ENCODE measurements around the gene ANO2. TPM values are rescaled to one million over a fixed set of nuclear protein-coding genes. Genes with fewer than 3 reads are reported as not detected.
A peak's percentile ranks its signal among the peaks of the same experiment; 100 is the strongest.

Gene ANO2
- total RNA-seq, 1 experiment from 2014 or later, result 1.2 TPM

GRCh38 chr12:5723711-5724252, 221.3 kb downstream of the ANO2 start:
- DNase-seq (ENCODE audit: low read depth), result no peak

- DNase-seq (ENCODE audit: low read depth), result no peak
These were observed 222.0 kb downstream of the ANO2 start for GRCh38 chr12:5723071-5723470.

GRCh38 chr12:5720381-5721005, 224.6 kb downstream of the ANO2 start:
- DNase-seq (ENCODE audit: low read depth), result no peak

- DNase-seq (ENCODE audit: low read depth), result peak; percentile 51
These were observed 226.4 kb downstream of the ANO2 start for GRCh38 chr12:5718680-5719079.

- no peak for DNase-seq (ENCODE audit: low read depth)
These were observed 227.0 kb downstream of the ANO2 start for GRCh38 chr12:5718073-5718472.

- no peak for DNase-seq (ENCODE audit: low read depth)
These were observed 228.1 kb downstream of the ANO2 start for GRCh38 chr12:5716976-5717375.

- peak; percentile 33 for DNase-seq (ENCODE audit: low read depth)
These were observed 228.9 kb downstream of the ANO2 start for GRCh38 chr12:5716201-5716600.

- DNase-seq (ENCODE audit: low read depth), result no peak
These were observed 230.0 kb downstream of the ANO2 start for GRCh38 chr12:5715021-5715420.

GRCh38 chr12:5713599-5714081, 231.4 kb downstream of the ANO2 start:
- DNase-seq (ENCODE audit: low read depth), result no peak

- no peak for DNase-seq (ENCODE audit: low read depth)
These were observed 234.7 kb downstream of the ANO2 start for GRCh38 chr12:5710260-5710878.

GRCh38 chr12:5708371-5708770, 236.7 kb downstream of the ANO2 start:
- DNase-seq (ENCODE audit: low read depth), result no peak

GRCh38 chr12:5706247-5706646, 238.8 kb downstream of the ANO2 start:
- no peak for DNase-seq (ENCODE audit: low read depth)

GRCh38 chr12:5705791-5706190, 239.3 kb downstream of the ANO2 start:
- no peak for DNase-seq (ENCODE audit: low read depth)

- DNase-seq (ENCODE audit: low read depth), result no peak
These were observed 250.2 kb downstream of the ANO2 start for GRCh38 chr12:5694759-5695409.

GRCh38 chr12:5692850-5693249, 252.2 kb downstream of the ANO2 start:
- no peak for DNase-seq (ENCODE audit: low read depth)

GRCh38 chr12:5691943-5692342, 253.1 kb downstream of the ANO2 start:
- DNase-seq (ENCODE audit: low read depth), result no peak

- DNase-seq (ENCODE audit: low read depth), result no peak
These were observed 254.8 kb downstream of the ANO2 start for GRCh38 chr12:5690240-5690639.

GRCh38 chr12:5689773-5690172, 255.3 kb downstream of the ANO2 start:
- DNase-seq (ENCODE audit: low read depth), result no peak

GRCh38 chr12:5688226-5688625, 256.8 kb downstream of the ANO2 start:
- DNase-seq (ENCODE audit: low read depth), result no peak

GRCh38 chr12:5685935-5686334, 259.1 kb downstream of the ANO2 start:
- DNase-seq (ENCODE audit: low read depth), result no peak

- DNase-seq (ENCODE audit: low read depth), result no peak
These were observed 260.1 kb downstream of the ANO2 start for GRCh38 chr12:5684989-5685388.

- no peak for DNase-seq (ENCODE audit: low read depth)
These were observed 262.5 kb downstream of the ANO2 start for GRCh38 chr12:5682581-5682980.

- DNase-seq (ENCODE audit: low read depth), result no peak
These were observed 266.9 kb downstream of the ANO2 start for GRCh38 chr12:5678176-5678575.

All from Daoy (cell line).